ENCODE data around the gene SEMA3A.

DNA sequence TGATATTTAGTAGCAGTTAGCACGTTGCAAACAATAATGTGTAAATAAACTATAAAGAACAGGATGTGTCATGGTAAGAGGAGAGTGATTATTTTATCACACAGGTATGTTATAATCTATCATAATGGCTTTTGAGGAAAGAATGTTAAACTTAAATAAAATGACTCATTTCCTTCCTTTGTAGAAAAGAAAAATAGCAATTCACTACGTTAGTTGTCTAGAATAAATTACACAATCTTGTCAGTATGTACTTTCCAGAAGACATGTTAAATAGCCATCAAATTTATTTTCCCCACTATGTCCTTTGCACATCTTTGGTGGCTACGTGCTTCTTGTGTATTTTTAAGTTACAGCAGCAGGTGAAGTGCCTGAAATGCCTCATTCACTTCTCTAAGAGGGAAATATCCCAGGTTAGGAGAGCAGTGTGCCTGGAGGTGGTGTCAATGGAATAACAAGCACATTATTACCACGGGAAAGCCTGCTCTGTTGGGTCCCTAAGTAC lies 133.8 kb downstream of the SEMA3A start:
- TF ChIP-seq, protein P1, sequence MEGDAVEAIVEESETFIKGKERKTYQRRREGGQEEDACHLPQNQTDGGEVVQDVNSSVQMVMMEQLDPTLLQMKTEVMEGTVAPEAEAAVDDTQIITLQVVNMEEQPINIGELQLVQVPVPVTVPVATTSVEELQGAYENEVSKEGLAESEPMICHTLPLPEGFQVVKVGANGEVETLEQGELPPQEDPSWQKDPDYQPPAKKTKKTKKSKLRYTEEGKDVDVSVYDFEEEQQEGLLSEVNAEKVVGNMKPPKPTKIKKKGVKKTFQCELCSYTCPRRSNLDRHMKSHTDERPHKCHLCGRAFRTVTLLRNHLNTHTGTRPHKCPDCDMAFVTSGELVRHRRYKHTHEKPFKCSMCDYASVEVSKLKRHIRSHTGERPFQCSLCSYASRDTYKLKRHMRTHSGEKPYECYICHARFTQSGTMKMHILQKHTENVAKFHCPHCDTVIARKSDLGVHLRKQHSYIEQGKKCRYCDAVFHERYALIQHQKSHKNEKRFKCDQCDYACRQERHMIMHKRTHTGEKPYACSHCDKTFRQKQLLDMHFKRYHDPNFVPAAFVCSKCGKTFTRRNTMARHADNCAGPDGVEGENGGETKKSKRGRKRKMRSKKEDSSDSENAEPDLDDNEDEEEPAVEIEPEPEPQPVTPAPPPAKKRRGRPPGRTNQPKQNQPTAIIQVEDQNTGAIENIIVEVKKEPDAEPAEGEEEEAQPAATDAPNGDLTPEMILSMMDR (conservative IDR thresholded peaks at IDR 0.05; ENCODE audit: low read depth in 2 of 2): no peak
- TF ChIP-seq EZH2 (IDR thresholded peaks at IDR 0.05; ENCODE audit: low read depth, unreplicated experiment): no peak
- TF ChIP-seq POLR2AphosphoS5 (IDR thresholded peaks at IDR 0.05; ENCODE audit: low read depth): no peak
- TF ChIP-seq, protein P2, sequence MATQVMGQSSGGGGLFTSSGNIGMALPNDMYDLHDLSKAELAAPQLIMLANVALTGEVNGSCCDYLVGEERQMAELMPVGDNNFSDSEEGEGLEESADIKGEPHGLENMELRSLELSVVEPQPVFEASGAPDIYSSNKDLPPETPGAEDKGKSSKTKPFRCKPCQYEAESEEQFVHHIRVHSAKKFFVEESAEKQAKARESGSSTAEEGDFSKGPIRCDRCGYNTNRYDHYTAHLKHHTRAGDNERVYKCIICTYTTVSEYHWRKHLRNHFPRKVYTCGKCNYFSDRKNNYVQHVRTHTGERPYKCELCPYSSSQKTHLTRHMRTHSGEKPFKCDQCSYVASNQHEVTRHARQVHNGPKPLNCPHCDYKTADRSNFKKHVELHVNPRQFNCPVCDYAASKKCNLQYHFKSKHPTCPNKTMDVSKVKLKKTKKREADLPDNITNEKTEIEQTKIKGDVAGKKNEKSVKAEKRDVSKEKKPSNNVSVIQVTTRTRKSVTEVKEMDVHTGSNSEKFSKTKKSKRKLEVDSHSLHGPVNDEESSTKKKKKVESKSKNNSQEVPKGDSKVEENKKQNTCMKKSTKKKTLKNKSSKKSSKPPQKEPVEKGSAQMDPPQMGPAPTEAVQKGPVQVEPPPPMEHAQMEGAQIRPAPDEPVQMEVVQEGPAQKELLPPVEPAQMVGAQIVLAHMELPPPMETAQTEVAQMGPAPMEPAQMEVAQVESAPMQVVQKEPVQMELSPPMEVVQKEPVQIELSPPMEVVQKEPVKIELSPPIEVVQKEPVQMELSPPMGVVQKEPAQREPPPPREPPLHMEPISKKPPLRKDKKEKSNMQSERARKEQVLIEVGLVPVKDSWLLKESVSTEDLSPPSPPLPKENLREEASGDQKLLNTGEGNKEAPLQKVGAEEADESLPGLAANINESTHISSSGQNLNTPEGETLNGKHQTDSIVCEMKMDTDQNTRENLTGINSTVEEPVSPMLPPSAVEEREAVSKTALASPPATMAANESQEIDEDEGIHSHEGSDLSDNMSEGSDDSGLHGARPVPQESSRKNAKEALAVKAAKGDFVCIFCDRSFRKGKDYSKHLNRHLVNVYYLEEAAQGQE (IDR thresholded peaks at IDR 0.05; ENCODE audit: unreplicated experiment): no peak
- TF ChIP-seq EZH2phosphoT487 (IDR thresholded peaks at IDR 0.05; ENCODE audit: unreplicated experiment): no peak
- no peak for TF ChIP-seq NANOG (IDR thresholded peaks at IDR 0.05; ENCODE audit: borderline replicate concordance)
- TF ChIP-seq STAT1 (IDR thresholded peaks at IDR 0.05; ENCODE audit: unreplicated experiment): no peak
- TF ChIP-seq JUNB (IDR thresholded peaks at IDR 0.05; ENCODE audit: unreplicated experiment): no peak
